Hepatocyte (in vitro differentiated cells): ENCODE results near the gene REXO1. TPM values are rescaled to one million over a fixed set of nuclear protein-coding genes. Genes with fewer than 3 reads are reported as not detected.

Experiments
- DNase-seq: peaks from one replicate; pipeline ENCODE4 v3.0.0-alpha.2; 2016; ENCODE audit warnings: low spot score
- H2AFZ ChIP-seq: fragments of 200-600 bp; sonication (generic); 2 replicates; pipeline ENCODE4 v1.6.0; 2016; ENCODE audit warnings: antibody characterized with exemption, mild to moderate bottlenecking
- H3K27ac ChIP-seq: fragments of 200-600 bp; sonication (generic); 2 replicates; pipeline ENCODE4 v1.5.1; 2016; ENCODE audit warnings: mild to moderate bottlenecking
- H3K27me3 ChIP-seq: fragments of 200-600 bp; sonication (generic); 2 replicates; pipeline ENCODE4 v1.6.1; 2016
- H3K36me3 ChIP-seq: fragments of 200-600 bp; sonication (generic); replicated peaks from 2 replicates; pipeline ENCODE4 v1.5.1; 2016; ENCODE audit warnings: low read depth; ENCODE audit not compliant: insufficient read depth
- H3K4me1 ChIP-seq: fragments of 200-600 bp; sonication (generic); 2 replicates; pipeline ENCODE4 v1.5.1; 2016; ENCODE audit warnings: mild to moderate bottlenecking, moderate library complexity; ENCODE audit not compliant: insufficient read depth
- H3K4me2 ChIP-seq: fragments of 200-600 bp; sonication (generic); 2 replicates; pipeline ENCODE4 v1.6.0; 2016
- H3K4me3 ChIP-seq: fragments of 200-600 bp; sonication (generic); 2 replicates; pipeline ENCODE4 v1.5.1; 2016; ENCODE audit warnings: mild to moderate bottlenecking
- H3K79me2 ChIP-seq: fragments of 200-600 bp; sonication (generic); 2 replicates; pipeline ENCODE4 v1.6.0; 2017; ENCODE audit warnings: mild to moderate bottlenecking
- H3K9me2 ChIP-seq: fragments of 200-600 bp; sonication (generic); replicated peaks from 2 replicates; pipeline ENCODE4 v1.6.0; 2017; ENCODE audit warnings: mild to moderate bottlenecking; ENCODE audit not compliant: insufficient read depth
- H3K9me3 ChIP-seq: fragments of 200-600 bp; sonication (generic); 2 replicates; pipeline ENCODE4 v1.5.1; 2016; ENCODE audit warnings: low read depth, mild to moderate bottlenecking
- H4K20me1 ChIP-seq: fragments of 200-600 bp; sonication (generic); 2 replicates; pipeline ENCODE4 v1.6.0; 2016; ENCODE audit warnings: mild to moderate bottlenecking; ENCODE audit not compliant: insufficient read depth, poor library complexity, severe bottlenecking
- CTCF ChIP-seq: fragments of 200-600 bp; sonication (generic); IDR thresholded peaks from 2 replicates; pipeline ENCODE4 v1.5.1; 2016; ENCODE audit warnings: antibody characterized with exemption, mild to moderate bottlenecking; ENCODE audit not compliant: poor library complexity
- EZH2 ChIP-seq: fragments of 200-600 bp; sonication (generic); IDR thresholded peaks from 2 replicates; pipeline ENCODE4 v1.6.1; 2016; ENCODE audit warnings: antibody characterized with exemption, mild to moderate bottlenecking, borderline replicate concordance
- EZH2phosphoT487 ChIP-seq: fragments of 200-600 bp; sonication (generic); IDR thresholded peaks from one replicate; pipeline ENCODE4 v1.6.1; 2018; ENCODE audit warnings: antibody characterized with exemption, mild to moderate bottlenecking, low read depth, moderate library complexity; ENCODE audit not compliant: unreplicated experiment, severe bottlenecking
- WGBS: methylation state at CpG from one replicate; pipeline ENCODE4 v1.1.6; 2016; ENCODE audit warnings: low lambda C conversion rate; ENCODE audit errors: missing lambda C conversion rate; 5-methylcytosine and 5-hydroxymethylcytosine counted together
- polyA plus RNA-seq: library from polyadenylated mRNA; unstranded; fragments of >200 nt; fragmentation: Nextera tagmentation; extraction: Ambion mirVana; gene quantifications from 2 replicates; pipeline ENCODE4 v1.2.1, GENCODE V29; 2016
- total RNA-seq: library from RNA; depleted of rRNA; stranded (reverse); fragments of >200 nt; gene quantifications from 2 replicates; pipeline ENCODE4 v1.2.3, GENCODE V29; 2014

The REXO1 gene
- total and polyA plus RNA-seq, 2 experiments from 2014 or later = 13.4 to 22.8 TPM

- Histone ChIP-seq H3K27ac (no peak overlapping the region), H3K36me3 (no peaks in the 10 kb centered on the region), H4K20me1 (no peaks in the 10 kb centered on the region), H3K79me2 (no peaks in the 10 kb centered on the region), H2AFZ (no peak overlapping the region), H3K4me3 (no peak overlapping the region), H3K9me2 (no peaks in the 10 kb centered on the region), H3K9me3 (no peaks in the 10 kb centered on the region), H3K4me2 (peak overlapping the region; percentile 95), H3K27me3 (no peaks in the 10 kb centered on the region), H3K4me1 (peaks cover 5% of the 10 kb centered on the region)
- 46% methylated on average over 11 of the region's 13 CpGs for WGBS
- no peak for TF ChIP-seq EZH2
- TF ChIP-seq CTCF = no peak
- no peak for TF ChIP-seq EZH2phosphoT487
- peak; percentile 87 for DNase-seq
Measured at GRCh38 chr19:1811472-1811894, 36.8 kb downstream of the REXO1 start.

- no peak overlapping the region for H3K4me3 ChIP-seq
- no peak overlapping the region for H2AFZ ChIP-seq
- no peaks in the 10 kb centered on the region for H3K27me3 ChIP-seq
- 92% methylated on average over 19 of the region's 19 CpGs for WGBS
- TF ChIP-seq EZH2phosphoT487 (no peak), EZH2 (no peak), CTCF (no peak)
- H3K9me3 ChIP-seq = no peaks in the 10 kb centered on the region
- H3K9me2 ChIP-seq = no peaks in the 10 kb centered on the region
- no peaks in the 10 kb centered on the region for H3K36me3 ChIP-seq
- DNase-seq = no peak
- no peak overlapping the region for H3K27ac ChIP-seq
- H3K4me2 ChIP-seq = no peak overlapping the region
- H3K4me1 ChIP-seq = peaks cover 5% of the 10 kb centered on the region
- no peaks in the 10 kb centered on the region for H3K79me2 ChIP-seq
- no peaks in the 10 kb centered on the region for H4K20me1 ChIP-seq
Measured at GRCh38 chr19:1810439-1811160, 37.7 kb downstream of the REXO1 start.

- no peaks in the 10 kb centered on the region for H3K27me3 ChIP-seq
- H3K36me3 ChIP-seq = no peaks in the 10 kb centered on the region
- H3K4me3 ChIP-seq = no peak overlapping the region
- H3K4me2 ChIP-seq = no peak overlapping the region
- H3K79me2 ChIP-seq = no peaks in the 10 kb centered on the region
- 89% methylated on average over 18 of the region's 18 CpGs for WGBS
- H2AFZ ChIP-seq = no peak overlapping the region
- no peaks in the 10 kb centered on the region for H3K9me2 ChIP-seq
- DNase-seq = no peak
- no peak overlapping the region for H3K27ac ChIP-seq
- no peaks in the 10 kb centered on the region for H4K20me1 ChIP-seq
- no peak for TF ChIP-seq EZH2
- no peak for TF ChIP-seq EZH2phosphoT487
- TF ChIP-seq CTCF = no peak
- peaks cover 5% of the 10 kb centered on the region for H3K4me1 ChIP-seq
- no peaks in the 10 kb centered on the region for H3K9me3 ChIP-seq
Measured at GRCh38 chr19:1809678-1810077, 38.6 kb downstream of the REXO1 start.
